ENCODE results near the gene IL22RA2. TPM values are rescaled to one million over a fixed set of nuclear protein-coding genes. Genes with fewer than 3 reads are reported as not detected.

The IL22RA2 gene
- total RNA-seq, 1 donor from 2014 or later, result not detected

- peaks cover 5% of the 10 kb centered on the region for H3K9me3 Mint-ChIP-seq
- TF ChIP-seq CTCF (conservative IDR thresholded peaks at IDR 0.05), result no peak
- no peaks in the 10 kb centered on the region for H3K27me3 Mint-ChIP-seq
- H3K27ac Mint-ChIP-seq, result no peak overlapping the region
- no peak for DNase-seq (ENCODE audit: extremely low spot score, unreplicated experiment)
- peaks cover 4% of the 10 kb centered on the region for H3K36me3 Mint-ChIP-seq
- no peak overlapping the region for H3K4me3 Mint-ChIP-seq
- H3K4me1 Mint-ChIP-seq (ENCODE audit: unreplicated experiment), result no peaks in the 10 kb centered on the region
Observed at GRCh38 chr6:137176729-137177128, 3.3 kb upstream of the IL22RA2 start.

- no peak for DNase-seq (ENCODE audit: extremely low spot score, unreplicated experiment)
- Mint-ChIP-seq H3K27me3 (no peaks in the 10 kb centered on the region), H3K4me1 (ENCODE audit: unreplicated experiment) (no peaks in the 10 kb centered on the region), H3K4me3 (no peak overlapping the region), H3K9me3 (peaks cover 5% of the 10 kb centered on the region), H3K27ac (no peak overlapping the region), H3K36me3 (peaks cover 4% of the 10 kb centered on the region)
- no peak for TF ChIP-seq CTCF (conservative IDR thresholded peaks at IDR 0.05)
Observed at GRCh38 chr6:137175868-137176245, 2.4 kb upstream of the IL22RA2 start.

- Mint-ChIP-seq H3K36me3 (no peaks in the 10 kb centered on the region), H3K4me3 (no peak overlapping the region), H3K27ac (no peak overlapping the region), H3K27me3 (no peaks in the 10 kb centered on the region), H3K4me1 (ENCODE audit: unreplicated experiment) (no peaks in the 10 kb centered on the region), H3K9me3 (peaks cover 5% of the 10 kb centered on the region)
- DNase-seq (ENCODE audit: extremely low spot score, unreplicated experiment), result no peak
- no peak for TF ChIP-seq CTCF (conservative IDR thresholded peaks at IDR 0.05)
Observed at GRCh38 chr6:137175157-137175867, 1.9 kb upstream of the IL22RA2 start.

GRCh38 chr6:137172734-137173431, 561 bp downstream of the IL22RA2 start:
- TF ChIP-seq CTCF (conservative IDR thresholded peaks at IDR 0.05), result no peak
- H3K27ac Mint-ChIP-seq, result no peak overlapping the region
- peaks cover 4% of the 10 kb centered on the region for H3K9me3 Mint-ChIP-seq
- no peaks in the 10 kb centered on the region for H3K36me3 Mint-ChIP-seq
- H3K27me3 Mint-ChIP-seq, result no peaks in the 10 kb centered on the region
- no peak overlapping the region for H3K4me3 Mint-ChIP-seq
- no peak for DNase-seq (ENCODE audit: extremely low spot score, unreplicated experiment)
- no peaks in the 10 kb centered on the region for H3K4me1 Mint-ChIP-seq (ENCODE audit: unreplicated experiment)

GRCh38 chr6:137171824-137172733, 1.4 kb downstream of the IL22RA2 start:
- no peak for DNase-seq (ENCODE audit: extremely low spot score, unreplicated experiment)
- Mint-ChIP-seq H3K9me3 (peaks cover 4% of the 10 kb centered on the region), H3K4me3 (no peak overlapping the region)

More at GRCh38 chr6:137171824-137172733, 1.4 kb downstream of the IL22RA2 start:
- no peaks in the 10 kb centered on the region for H3K4me1 Mint-ChIP-seq (ENCODE audit: unreplicated experiment)
- no peaks in the 10 kb centered on the region for H3K27me3 Mint-ChIP-seq
- TF ChIP-seq CTCF (conservative IDR thresholded peaks at IDR 0.05), result no peak
- H3K36me3 Mint-ChIP-seq, result no peaks in the 10 kb centered on the region
- no peak overlapping the region for H3K27ac Mint-ChIP-seq

Measured in type B pancreatic cell (in vitro differentiated cells).